D721Med (cell line): ENCODE results near the gene RAI2.

Experiments
- DNase-seq: peaks from one replicate; pipeline ENCODE4 v3.0.0; 2011; ENCODE audit warnings: low spot score; ENCODE audit not compliant: insufficient read length
- FAIRE-seq: peaks from 2 replicates; lab custom pipeline; 2011; peaks lifted over from hg19 to GRCh38; lab: Jason Lieb, UNC
- CTCF ChIP-seq: IDR thresholded peaks from 2 replicates; pipeline ENCODE4 v1.5.1; 2012; ENCODE audit warnings: mild to moderate bottlenecking, control low read depth; ENCODE audit not compliant: insufficient read depth; ENCODE audit errors: missing control alignments

Gene RAI2

GRCh38 chrX:17846045-17846444 is 15.1 kb downstream of the RAI2 start:
- FAIRE-seq = no peak
- no peak for TF ChIP-seq CTCF
- no peak for DNase-seq

- no peak for TF ChIP-seq CTCF
- DNase-seq (no peak), FAIRE-seq (no peak)
Observed at GRCh38 chrX:17844236-17844635, 16.9 kb downstream of the RAI2 start.

DNA sequence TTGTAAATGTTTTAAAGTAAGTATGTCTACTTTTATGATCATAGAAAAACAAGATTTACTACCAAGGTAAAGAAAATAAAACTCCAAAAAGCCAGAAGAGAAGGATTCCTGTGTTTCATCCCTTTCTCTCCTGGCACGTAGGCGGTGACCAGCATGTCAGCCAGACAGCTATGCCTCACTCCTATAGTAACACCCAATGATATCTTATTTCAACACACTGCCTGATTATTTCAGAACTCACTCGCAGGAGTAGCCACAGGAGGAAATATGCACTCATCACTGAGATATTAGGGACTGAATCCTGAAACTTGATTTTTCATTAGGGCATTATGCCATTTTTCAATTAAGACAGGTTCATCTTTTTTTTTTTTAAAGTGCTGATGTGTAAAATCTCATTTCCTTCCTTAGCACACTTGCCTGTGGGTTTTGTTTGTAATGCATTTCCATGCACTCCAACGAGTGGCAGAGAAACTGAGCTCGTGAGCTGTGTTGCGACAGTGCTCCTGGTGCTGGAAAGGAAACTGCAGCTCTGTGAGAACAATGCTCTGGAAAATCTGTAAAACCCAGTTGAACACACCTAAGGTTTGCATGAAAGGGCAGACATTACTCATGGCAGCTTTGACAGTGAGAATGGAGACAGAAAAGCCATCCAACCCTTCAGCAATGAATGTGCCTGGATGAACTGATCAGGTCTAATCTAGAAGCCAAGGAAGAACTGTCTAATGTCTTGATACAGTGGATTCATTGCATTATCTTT is 18.2 kb downstream of the RAI2 start:
- TF ChIP-seq CTCF = no peak
- FAIRE-seq = no peak

GRCh38 chrX:17839269-17839668 is 21.8 kb downstream of the RAI2 start:
- DNase-seq (no peak), FAIRE-seq (no peak)
- no peak for TF ChIP-seq CTCF

More for the DNA sequence above, 18.2 kb downstream of the RAI2 start:
- no peak for DNase-seq

GRCh38 chrX:17836830-17837229 is 24.3 kb downstream of the RAI2 start:
- DNase-seq (no peak), FAIRE-seq (no peak)
- TF ChIP-seq CTCF = no peak

- DNase-seq (no peak), FAIRE-seq (no peak)
- no peak for TF ChIP-seq CTCF
Observed at GRCh38 chrX:17833954-17834353, 27.1 kb downstream of the RAI2 start.

- DNase-seq = no peak
- FAIRE-seq = no peak
- no peak for TF ChIP-seq CTCF
Observed at GRCh38 chrX:17831255-17831654, 29.8 kb downstream of the RAI2 start.
